Measurements from ENCODE around the gene FARS2. TPM values are rescaled to one million over a fixed set of nuclear protein-coding genes. Genes with fewer than 3 reads are reported as not detected.

FARS2 gene
- polyA plus RNA-seq, 1 donor = 18.7 TPM

- DNase-seq = no peak
Observed at GRCh38 chr6:5325173-5325572, 63.9 kb downstream of the FARS2 start.

- DNase-seq = no peak
Observed at GRCh38 chr6:5326022-5326641, 64.8 kb downstream of the FARS2 start.

DNA sequence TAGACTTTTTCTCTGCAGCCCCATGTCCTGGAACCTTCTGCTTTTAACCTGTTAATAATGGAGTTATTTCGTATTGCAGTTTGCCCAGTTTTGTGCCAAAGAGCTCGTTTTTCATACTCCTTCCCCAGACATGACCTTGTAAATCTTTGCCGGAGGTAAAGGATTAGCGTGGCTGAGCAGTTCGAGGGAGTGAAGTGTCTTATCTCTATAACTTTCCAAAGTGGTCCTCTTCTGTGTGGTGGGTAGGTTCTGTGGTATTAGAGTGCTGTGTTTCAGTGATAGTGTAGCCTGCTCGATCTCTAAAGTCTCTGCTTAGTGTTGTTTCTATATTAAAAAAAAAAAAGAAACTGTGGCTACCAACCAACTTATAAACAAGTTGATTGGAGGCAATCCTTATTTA, 67.5 kb downstream of the FARS2 start:
- DNase-seq = no peak

- no peak for DNase-seq
Observed at GRCh38 chr6:5331845-5332442, 70.6 kb downstream of the FARS2 start.

- no peak for DNase-seq
Observed at GRCh38 chr6:5333658-5334057, 72.3 kb downstream of the FARS2 start.

GRCh38 chr6:5334341-5334740, 73.0 kb downstream of the FARS2 start:
- DNase-seq = no peak

DNA sequence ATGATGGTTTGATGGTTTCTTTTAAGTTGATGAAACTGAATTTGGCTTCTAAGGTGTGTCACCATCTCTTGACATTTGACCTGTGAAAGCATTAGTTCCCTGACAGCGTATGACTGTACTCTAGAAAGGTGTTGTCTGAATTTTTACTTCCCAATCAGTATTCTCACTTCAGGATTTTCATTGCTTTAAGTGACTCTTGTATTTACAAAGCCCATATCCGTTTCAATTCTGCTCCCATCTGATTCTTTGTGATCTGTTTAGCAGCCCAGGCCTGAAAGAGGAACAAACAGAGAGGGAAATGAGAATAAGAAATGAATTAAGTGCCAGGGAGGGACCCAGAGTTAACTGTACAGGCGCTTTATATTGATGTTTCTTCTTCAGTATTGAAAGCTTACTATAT, 73.7 kb downstream of the FARS2 start:
- no peak for DNase-seq

DNA sequence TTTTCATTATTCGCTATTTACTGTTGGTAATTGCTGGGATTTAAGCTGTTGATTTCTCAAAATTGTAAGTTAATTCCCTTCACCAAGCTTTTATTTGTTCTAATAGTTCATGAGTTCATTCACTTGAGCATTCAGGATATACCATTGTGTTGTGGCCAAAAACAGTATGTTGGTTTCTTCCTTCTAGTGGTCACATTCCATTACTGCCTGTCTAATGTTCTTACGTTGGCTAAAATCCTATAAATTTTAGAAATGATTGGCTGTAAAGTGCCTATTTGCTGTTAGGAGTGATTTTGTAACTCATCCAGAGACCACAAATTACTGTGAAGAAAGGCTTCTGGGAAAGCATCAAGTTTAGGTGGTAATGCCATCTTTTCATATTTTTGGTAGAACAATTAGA, 76.3 kb downstream of the FARS2 start:
- no peak for DNase-seq

- DNase-seq = no peak
Observed at GRCh38 chr6:5338177-5338960, 77.1 kb downstream of the FARS2 start.

DNA sequence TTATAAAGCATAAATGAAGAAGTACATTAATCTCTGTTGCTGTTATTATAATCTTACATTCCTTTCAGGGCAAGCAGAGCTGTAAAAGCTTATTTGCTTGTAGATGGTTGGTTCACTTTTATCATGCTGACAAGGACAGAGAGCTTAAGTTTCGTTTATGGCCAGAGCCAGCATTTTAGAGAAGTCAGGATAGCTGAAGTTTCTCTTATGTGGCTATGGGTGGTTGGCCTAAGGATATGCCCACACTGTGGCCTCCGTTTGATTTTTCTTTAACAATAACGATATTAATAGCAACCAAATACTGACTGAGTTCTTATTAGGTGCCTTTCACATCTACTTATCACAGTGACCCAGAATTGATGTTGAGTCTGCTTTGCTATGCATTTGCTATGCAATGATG, 78.5 kb downstream of the FARS2 start:
- no peak for DNase-seq

DNA sequence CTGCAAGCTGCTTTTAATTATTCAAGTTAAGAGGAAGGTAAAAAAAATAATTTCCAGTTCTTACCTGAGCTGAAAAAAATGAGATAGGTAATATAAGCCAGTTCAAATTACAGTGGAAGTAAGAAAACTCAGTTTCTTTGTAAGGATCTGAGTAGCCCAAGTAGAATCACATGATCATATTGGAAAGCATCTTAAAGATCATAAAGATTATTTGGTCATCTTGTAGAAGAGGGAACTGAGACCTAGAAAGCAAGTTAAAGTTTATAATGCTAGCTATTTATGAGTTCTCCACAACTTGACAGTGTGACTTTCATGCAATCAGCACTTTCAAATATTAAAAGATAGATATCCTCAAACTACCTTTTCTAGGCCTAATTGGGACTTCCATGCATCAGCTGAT, 80.5 kb downstream of the FARS2 start:
- no peak for DNase-seq

GRCh38 chr6:5343998-5344397, 82.7 kb downstream of the FARS2 start:
- DNase-seq = no peak

DNA sequence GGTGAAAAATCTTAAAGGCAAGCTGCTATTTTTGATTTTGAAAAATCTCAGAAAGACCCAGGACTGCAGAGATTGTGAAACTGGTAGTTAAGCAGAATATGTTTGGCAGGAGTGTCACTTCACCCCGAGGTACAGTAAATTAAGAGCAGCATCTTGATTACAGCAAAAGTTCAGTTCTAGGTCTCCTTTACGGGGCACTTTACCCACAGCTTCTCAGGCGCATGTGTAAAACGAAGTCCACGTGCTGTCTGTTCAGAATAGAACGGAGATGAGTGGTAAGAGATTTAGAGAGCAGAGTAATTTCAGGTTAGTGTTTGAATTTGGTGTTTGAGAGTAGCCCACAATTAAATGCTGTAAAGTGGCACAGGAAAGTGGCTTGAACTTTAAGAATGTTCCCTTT, 84.0 kb downstream of the FARS2 start:
- peak; percentile 11 for DNase-seq

DNA sequence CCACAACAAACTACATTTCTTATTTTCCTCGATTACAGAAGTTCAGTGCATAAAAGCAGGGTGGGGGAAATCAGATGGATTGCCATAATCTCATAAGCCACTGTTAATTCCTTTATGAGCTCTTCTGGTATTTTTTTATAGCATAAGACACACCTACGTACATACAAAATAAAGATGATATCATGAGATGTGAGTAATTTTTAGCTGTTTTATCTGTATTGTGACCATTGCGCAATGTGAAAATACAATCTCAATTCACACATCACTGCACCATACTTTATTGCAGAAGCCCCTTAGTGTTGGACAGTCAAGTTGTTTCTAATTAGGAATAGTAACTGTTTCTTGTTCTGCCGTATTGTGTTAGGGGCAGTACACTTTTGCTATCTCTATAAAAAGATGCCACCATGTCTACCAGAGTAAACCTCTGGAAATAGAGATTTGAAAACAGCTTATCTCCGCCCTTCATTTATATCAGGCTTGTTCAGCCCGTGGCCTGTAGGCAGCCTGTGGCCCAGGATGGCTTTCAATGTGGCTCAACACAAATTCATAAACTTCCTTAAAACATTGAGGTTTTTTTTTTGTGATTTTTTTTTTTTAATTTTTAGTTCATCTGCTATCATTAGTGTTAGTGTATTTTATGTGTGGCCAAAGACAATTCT, 90.4 kb downstream of the FARS2 start:
- no peak for DNase-seq

DNA sequence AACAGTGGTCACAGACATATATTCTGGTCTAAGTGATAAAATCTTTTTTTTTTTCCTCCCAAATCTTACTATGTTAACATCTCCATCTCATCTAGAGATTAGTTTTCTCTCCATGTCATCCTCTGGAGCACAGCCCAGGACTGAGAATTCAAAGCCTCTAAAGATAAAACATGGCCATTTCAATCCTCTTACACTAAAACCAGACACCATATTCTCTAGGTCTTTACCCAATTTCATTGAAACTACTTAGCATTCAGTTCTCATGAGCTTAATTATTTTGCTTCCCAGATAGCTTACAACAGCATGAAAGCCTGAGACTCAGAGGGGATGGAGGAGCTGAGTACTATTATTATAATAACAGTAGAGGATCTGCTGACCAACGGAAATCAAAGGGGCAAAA, 92.7 kb downstream of the FARS2 start:
- no peak for DNase-seq

DNA sequence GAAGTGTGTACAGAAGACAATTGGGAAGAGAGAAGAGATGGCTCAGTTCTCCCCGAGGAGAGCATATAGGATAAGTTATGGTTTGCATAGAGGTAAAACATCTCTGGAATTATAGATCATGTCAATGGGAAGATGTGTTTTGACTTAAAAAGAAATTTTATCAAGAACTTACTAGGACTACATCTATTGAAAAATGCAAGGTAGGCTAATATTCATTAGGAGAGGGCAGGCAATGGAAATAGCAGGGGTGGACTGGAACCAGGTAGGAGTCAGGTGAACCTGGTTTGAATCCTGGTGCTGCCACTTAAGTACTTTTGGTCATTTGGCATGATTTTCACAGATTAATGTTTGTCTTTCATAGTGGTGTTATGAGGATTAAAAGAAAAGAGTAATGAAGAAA, 96.2 kb downstream of the FARS2 start:
- no peak for DNase-seq

GRCh38 chr6:5359417-5359816, 98.1 kb downstream of the FARS2 start:
- no peak for DNase-seq

DNA sequence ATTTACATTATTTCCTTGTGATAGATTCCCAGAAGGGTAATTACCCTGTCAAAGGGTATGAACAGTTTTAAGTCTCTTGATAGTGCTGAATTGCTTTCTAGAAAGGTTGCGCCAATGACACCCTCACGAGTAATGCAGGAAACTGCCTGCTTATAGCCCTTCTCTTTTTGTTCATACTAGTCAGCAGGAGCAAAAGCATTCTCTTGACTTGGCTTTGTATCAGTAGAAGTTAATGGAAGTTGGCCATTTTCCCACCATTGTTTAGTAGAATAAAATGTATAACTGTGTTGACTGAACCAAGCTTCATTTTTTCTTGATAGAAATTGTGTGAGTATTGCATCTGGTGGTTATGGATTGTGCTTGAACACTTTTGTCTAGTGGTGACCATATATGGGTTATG, 100.1 kb downstream of the FARS2 start:
- DNase-seq = no peak

- DNase-seq = no peak
Observed at GRCh38 chr6:5365436-5366195, 104.3 kb downstream of the FARS2 start.

DNA sequence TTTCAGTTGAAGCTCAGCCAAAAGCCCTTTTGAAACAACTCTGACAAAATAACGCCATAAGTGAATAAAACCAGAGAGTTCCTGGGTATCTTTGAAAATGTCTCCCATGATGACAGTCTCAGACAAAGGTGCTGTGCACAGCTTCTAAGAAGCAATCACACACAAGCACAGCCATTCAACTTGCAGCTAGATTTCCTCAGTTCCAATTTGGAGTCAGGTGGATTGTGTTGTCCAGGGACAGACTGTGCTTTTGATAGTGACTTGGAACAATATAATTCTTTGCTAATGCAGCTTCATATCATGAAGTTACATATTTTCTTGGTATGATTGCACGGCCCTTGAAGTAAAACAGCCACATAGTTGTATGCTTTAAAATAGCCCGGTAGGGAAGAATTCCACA, 105.6 kb downstream of the FARS2 start:
- no peak for DNase-seq

GRCh38 chr6:5367510-5367909, 106.2 kb downstream of the FARS2 start:
- no peak for DNase-seq

GRCh38 chr6:5373430-5373829, 112.1 kb downstream of the FARS2 start:
- no peak for DNase-seq

Data from left kidney (tissue), 2 donors.